NCI-H128 (cell line): ENCODE data around the gene SSX4B.
"Not testable (repeated sequence)": the region's sequence is repeated elsewhere in the genome, so short reads cannot be mapped to it uniquely, and the experiment has no call there.

Source experiments
- DNase-seq: peaks from one replicate; lab custom pipeline; 2025; ENCODE audit not compliant: unreplicated experiment; lab: John Stamatoyannopoulos, UW

The SSX4B gene

GRCh38 chrX:48411860-48412259, at the start of gene SSX4B:
Gene SSX4B, minus strand, starts transcription at chrX:48411960. Its CDS starts 588 bp downstream, at chrX:48411372.
- not testable (repeated sequence) for DNase-seq

DNA sequence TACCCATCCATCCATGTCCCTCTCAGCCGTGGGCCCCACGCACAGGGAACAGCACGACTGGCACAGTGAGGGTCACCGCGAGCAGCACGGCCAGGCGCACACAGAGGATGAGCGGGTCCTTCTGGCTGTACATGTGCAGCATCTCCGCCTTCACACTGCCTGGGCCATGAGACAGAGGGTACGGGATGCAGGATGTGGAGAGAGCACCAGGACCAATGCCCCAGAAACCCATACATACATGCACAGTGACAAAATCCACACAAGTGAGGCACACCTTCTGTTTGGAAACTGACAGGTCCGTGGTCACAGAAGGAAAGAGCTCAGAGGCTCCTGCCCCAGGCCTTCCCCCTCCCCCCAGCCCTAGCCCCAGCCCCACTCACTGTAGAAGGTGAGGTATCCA, 48.8 kb upstream of the SSX4B start:
- DNase-seq, result no peak

GRCh38 chrX:48460031-48460430, 48.3 kb upstream of the SSX4B start:
- no peak for DNase-seq

GRCh38 chrX:48459483-48459882, 47.7 kb upstream of the SSX4B start:
- no peak for DNase-seq

DNA sequence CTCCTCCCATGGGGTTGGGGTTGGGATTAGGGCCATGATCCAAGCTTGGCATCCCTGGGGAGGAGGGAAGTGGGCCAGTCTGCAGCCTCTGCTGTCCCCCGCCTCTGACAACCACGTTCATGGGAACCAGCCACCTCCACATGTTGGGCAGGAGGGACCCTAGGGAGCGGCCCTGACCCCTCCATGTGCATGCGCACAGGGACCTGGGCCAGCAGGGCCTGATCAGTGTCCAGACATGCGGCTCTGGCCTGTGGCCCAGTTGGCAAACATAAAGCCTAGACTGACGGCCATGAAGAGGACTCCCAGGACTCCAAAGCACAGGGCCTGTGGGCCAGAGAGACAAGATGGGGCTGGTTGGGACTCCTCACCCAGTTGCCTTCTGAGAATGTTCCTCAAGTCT, 47.0 kb upstream of the SSX4B start:
- no peak for DNase-seq

DNA sequence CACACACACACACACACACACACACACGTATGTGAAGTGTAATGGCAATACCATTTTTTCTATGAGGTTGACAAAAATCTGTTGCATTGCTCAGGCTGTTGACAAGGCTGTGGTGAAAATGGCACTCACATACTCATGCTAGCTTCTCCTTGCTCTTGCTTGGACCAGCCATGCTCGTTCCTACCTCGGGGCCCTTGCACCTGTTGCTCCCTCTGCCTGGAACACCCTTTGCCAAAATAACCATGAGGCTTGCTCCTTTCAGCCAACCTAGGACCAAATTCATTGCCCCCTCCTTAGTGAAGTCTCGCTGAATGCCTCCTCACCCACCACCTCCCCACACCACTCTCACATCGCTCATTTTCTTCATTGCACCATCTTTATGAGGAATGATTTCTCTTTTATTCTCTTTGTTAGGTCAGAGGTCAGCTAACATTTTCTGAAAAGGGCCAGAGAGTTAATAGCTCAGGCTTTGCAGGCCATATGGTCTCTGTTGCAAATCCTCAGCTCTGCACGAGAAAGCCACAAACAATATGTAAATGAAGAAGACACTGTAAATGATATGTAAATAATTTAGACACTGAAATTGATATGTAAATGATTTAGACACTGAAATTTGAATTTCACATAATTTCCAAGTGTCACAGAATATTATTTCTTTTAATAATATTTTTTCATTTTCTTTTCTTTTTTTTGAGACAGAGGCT, 45.0 kb upstream of the SSX4B start:
- no peak for DNase-seq

- no peak for DNase-seq
These were observed 39.9 kb upstream of the SSX4B start for GRCh38 chrX:48451708-48452107.

GRCh38 chrX:48450076-48450475, 38.3 kb upstream of the SSX4B start:
- no peak for DNase-seq

DNA sequence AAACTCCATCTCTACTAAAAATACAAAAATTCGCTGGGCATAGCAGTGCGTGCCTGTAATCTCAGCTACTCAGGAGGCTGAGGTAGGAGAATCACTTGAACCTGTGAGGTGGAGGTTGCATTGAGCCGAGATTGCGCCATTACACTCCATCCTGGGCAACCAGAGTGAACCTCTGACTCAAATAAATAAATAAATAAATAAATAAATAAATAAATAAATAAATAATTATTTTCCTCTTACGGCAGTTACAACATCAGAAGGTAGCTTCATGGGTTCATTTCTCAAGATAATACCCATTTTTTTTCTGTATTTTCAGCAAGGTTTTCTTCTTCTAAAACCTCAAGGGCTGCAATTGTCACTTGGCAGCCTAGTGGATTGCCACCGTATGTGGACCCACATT, 35.4 kb upstream of the SSX4B start:
- not testable (repeated sequence) for DNase-seq

- DNase-seq, result not testable (repeated sequence)
These were observed 22.0 kb upstream of the SSX4B start for GRCh38 chrX:48433713-48434112.

GRCh38 chrX:48430166-48430565, 18.4 kb upstream of the SSX4B start:
- not testable (repeated sequence) for DNase-seq

DNA sequence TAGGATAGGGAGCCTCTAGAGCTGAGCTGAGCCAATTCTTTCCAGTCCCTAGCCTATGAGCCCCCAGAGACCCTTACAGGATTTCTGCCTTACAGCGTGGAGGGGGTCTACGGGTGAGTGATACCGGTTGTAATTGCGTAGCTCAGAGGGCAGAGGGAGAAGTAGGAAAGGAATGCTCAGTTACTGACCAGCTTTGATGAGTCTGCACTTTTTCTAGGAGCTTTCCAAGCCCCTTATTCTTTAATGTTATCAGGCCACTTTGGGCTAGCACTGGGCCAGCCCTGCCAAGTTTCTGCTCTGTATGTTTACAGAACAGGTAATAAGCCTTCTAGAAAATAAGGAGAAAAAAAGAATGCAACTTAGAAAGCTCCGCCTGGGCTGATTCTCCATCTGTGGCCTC, 17.8 kb upstream of the SSX4B start:
- not testable (repeated sequence) for DNase-seq

DNA sequence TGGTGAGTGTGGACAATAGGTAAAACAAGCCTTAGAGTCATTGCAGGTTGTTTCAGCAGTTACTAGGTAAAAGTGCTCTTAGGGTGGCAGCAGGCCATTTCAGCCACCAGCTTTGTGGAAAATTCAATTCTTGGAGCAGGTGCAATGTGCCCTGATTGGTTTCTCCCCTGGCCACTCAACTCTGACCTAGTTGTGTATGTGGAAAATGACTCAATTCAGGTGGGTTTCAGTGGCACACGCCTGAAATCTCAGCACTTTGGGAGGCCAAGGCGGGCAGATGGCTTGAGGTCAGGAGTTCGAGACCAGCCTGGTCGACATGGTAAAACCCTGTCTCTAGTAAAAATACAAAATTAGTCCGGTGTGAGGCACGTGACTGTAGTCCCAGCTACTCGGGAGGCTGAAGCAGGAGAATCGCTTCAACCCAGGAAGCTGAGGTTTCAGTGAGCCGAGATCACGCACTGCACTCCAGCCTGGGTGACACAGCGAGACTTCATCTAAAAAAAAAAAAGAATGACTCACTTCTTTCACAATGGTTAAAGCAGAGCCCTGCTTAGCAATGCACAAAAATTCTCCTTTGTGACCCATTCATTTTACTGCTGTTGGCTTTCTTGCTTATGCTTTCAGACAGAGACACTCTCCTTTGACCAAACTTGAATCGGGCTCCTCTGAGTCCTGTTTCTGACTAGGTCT, 15.4 kb upstream of the SSX4B start:
- not testable (repeated sequence) for DNase-seq

DNA sequence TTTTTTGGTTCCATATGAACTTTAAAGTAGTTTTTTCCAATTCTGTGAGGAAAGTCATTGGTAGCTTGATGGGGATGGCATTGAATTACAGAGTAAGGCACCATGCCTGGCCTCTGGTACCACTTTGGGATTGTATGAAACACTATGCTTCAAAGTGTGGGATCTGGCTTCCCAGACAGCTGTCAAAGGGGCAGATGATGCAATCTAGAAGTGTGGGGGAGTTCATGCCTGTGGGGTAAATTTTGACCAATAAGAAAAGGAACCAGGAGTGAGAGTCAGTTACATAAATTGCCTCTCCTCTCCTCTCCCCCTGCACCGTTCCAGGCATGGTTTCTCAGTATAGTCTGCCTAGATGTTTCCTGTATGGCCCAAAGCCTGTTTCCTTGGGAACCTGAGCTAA, 13.9 kb downstream of the SSX4B start:
- not testable (repeated sequence) for DNase-seq

GRCh38 chrX:48396931-48397330, 14.8 kb downstream of the SSX4B start:
- not testable (repeated sequence) for DNase-seq

DNA sequence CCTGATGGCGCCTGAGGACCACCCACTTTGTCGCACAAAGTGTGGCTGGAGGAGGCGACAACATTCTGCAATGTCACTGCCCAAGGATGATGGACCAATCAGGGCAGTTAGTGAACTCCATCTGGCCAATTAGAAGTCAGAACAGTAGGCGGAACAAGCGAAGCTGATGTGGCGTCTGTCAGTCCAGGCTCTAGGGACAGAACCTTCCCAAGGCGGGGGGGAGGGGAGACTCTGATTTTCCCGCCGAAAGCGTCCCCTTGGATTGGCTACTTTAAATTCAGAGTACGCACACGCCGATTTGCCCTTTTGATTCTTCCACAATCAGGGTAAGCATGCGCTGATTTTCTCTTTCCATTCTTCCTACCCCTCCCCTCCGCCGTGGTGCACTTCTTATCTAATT, 28.5 kb downstream of the SSX4B start, which contains the start of gene SSX4:
SSX4 (plus strand) TSS at position 301 of the 400 bp plus-strand sequence. CDS start 515 bp downstream, outside the sequence.
- DNase-seq, result not testable (repeated sequence)

- not testable (repeated sequence) for DNase-seq
These were observed 41.4 kb downstream of the SSX4B start for GRCh38 chrX:48370408-48370807.

DNA sequence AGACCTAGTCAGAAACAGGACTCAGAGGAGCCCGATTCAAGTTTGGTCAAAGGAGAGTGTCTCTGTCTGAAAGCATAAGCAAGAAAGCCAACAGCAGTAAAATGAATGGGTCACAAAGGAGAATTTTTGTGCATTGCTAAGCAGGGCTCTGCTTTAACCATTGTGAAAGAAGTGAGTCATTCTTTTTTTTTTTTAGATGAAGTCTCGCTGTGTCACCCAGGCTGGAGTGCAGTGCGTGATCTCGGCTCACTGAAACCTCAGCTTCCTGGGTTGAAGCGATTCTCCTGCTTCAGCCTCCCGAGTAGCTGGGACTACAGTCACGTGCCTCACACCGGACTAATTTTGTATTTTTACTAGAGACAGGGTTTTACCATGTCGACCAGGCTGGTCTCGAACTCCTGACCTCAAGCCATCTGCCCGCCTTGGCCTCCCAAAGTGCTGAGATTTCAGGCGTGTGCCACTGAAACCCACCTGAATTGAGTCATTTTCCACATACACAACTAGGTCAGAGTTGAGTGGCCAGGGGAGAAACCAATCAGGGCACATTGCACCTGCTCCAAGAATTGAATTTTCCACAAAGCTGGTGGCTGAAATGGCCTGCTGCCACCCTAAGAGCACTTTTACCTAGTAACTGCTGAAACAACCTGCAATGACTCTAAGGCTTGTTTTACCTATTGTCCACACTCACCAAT, 43.9 kb downstream of the SSX4B start:
- not testable (repeated sequence) for DNase-seq

GRCh38 chrX:48359281-48359680, 52.5 kb downstream of the SSX4B start:
- DNase-seq, result not testable (repeated sequence)

GRCh38 chrX:48357681-48358080, 54.1 kb downstream of the SSX4B start:
- no peak for DNase-seq

DNA sequence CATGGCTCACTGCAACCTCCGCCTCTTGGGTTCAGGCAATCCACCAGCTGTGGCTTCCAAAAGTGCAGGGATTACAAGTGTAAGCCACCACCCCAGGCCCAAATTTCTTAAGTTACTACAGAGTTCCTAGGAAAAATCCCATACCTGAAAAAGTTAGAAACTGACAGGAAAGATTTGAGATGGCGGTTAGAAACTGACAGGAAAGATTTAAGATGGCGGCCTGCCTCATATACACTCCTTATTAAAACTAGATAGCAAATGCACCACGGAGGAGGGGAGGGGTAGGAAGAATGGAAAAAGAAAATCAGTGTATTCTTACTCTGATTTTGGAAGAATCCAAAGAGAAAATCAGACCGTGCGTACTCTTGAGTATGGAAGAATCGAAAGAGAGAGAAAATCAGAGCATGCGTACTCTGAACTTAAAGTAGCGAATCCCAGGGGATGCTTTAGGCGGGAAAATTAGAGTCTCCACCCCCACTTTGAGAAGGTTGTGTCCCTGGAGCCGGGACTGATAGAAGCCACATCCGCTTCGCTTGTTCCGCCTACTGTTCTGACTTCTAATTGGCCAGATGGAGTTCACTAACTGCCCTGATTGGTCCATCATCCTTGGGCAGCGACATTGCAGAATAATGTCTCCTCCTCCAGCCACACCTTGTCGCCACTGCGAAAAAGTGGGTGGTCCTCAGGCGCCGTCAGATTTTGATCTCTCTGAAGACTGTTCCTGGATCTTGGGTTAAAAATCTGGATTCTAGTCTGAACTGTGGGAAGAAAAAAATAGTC, 55.3 kb downstream of the SSX4B start, which contains the start of gene SSX3:
SSX3 (minus strand) TSS at position 389 of the 780 bp plus-strand sequence. CDS start 1,454 bp downstream, outside the sequence.
- DNase-seq, result not testable (repeated sequence)
